Measurements from ENCODE around the gene TBL1X. TPM values are rescaled to one million over a fixed set of nuclear protein-coding genes. Genes with fewer than 3 reads are reported as not detected.
"Not testable (repeated sequence)": the region's sequence is repeated elsewhere in the genome, so short reads cannot be mapped to it uniquely, and the experiment has no call there.

Gene TBL1X
- polyA plus RNA-seq, 4 donors, result 25.1 to 28.0 (median 27.7) TPM

DNA sequence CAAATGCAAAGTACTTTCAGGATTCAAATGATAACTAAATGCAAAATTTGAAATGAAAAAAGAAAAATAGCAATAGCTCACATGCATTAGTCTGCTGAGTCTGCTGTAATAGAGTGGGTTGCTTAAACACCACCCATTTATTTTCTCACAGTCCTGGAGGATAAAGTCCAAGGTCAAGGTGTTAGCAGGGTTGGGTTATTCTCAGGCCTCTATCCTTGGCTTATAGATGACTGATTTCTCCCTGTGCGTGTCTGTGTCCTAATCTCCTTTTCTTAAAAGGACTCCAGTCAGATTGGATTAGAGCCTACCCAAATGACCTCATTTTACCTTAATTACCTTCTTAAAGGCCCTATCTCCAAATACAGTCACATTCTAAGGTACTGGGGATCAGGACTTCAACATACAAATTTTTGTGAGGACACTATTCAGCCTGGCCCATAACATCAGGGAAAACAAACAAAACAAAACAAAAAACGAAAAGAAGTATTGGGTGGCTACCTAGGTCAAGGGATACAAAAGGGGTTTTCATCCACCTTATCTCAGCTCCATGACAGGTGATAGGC lies 6.3 kb upstream of the TBL1X start:
- no peak for DNase-seq (ENCODE audit: low read depth in 4 of 4, low spot score in 2 of 4)

DNA sequence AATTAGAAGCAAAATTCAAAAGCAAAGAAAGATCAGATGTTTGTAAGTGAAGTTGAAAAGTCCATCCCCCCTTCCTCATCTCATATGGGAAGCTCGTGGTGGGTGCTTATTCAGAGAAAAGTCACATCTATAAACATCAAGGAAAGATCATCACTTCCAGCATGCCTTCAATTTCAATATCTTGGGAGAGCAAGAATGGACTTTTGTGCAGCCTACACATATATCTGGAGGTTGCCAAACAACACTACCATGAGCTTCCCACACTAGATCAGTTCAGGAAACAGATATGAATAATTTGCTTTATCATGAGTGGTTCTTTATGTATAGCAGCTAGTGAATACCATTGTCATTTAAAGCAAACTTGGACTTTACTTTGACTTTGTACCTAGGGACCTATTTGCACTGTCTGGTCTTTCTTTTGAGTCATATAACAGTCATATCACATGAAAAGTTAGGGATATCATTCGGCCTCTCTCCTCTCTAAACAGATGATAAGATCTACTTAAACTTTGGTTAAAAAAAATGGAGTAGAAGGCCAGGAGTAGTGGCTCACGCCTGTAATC lies 5.6 kb upstream of the TBL1X start:
- no peak for DNase-seq (ENCODE audit: low read depth in 4 of 4, low spot score in 2 of 4)

DNA sequence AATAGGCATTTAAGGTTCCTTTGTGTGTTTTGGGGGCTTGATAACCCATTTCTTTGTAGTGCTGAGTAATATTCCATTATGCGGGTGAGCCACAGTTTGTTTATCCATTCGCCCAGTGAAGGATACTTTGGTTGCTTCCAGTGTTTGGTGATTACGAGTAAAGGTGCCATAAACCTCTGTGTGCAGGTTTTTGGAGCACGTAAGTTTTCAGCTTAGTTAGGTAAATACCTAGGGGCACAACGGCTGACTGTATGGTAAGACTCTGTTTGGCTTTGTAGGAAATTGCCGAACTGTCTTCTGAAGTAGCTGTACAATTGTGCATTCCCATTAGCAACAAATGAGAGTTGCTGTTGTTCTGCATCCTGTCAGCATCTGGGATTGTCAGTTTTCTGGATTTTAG lies 3.8 kb upstream of the TBL1X start:
- DNase-seq (ENCODE audit: low read depth in 4 of 4, low spot score in 2 of 4), result no peak

DNA sequence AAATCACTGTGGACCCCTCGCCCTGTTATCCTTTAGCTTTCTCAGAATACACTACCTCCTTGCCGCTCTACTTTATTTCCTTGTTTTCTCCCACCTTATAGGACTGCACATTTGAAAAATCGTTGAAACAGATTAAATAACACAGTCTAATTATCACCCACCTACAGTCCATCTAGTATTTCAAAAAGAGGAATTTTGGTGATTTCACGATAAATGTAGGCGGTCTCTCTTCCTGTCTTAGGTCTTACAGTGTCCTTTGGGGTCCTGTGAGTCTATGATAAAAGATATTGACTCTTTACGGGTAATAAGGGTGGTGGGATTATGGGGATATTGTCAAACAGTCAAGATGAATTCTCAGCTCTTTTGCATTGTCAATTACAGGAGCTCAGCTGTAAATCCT lies 2.4 kb upstream of the TBL1X start:
- DNase-seq (ENCODE audit: low read depth in 4 of 4, low spot score in 2 of 4), result no peak

DNA sequence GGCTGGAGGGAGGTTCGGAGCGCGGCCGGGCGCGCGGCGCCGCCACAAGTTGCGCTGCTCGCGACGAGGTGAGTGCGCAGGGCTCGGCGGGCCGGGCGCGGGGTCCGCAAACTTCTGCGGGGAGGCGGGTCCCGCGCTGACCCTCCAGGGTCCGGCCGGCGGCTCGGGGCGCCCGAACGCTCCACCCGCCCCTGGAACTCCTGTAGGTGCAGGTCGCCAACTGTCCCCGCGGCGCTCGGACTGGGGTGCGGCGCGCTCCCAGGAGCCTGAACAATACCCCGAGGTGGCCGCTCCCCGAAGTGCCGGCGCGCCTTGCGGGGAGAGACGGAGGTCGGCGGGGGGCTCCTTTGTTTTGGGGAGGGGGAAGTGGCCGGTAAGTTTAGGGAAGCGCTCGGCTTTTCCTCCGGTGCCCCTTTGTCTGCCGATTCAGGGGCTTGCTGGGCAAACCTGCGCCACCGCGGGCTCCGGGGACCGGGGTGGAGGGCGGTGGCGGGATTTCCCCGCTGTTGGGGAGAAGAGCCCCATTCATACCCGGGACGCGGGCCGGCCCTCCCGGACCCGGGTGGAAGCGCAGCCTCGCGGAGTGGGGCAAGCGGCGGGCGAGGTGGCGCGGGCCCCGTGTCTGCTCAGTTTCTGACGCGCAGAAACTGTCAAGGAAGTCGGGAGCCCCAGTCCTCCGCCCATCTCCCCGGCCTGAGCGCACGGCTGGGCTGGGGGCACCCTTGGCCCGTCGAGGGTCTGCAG lies 694 bp downstream of the TBL1X start:
- DNase-seq (ENCODE audit: low read depth in 4 of 4, low spot score in 2 of 4), result no peak

DNA sequence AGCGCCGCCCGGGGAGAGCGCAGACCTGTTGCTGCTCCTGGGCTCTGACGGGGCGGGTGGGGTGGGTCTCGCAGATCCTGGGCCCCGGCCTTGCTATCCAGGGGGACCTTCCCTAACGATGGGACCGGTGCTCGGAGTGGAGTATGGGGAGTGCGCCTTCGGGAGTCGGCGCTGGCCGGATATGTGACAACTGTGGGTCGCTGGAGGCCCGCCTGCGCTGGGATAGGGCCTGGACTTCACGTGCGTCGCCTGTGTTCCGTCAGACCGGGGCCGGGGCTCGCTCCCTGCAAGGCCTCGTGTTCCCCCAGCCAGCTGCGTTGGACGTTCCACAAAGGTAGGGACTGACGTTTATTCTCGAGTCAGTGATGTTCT lies 1.3 kb downstream of the TBL1X start:
- no peak for DNase-seq (ENCODE audit: low read depth in 4 of 4, low spot score in 2 of 4)

DNA sequence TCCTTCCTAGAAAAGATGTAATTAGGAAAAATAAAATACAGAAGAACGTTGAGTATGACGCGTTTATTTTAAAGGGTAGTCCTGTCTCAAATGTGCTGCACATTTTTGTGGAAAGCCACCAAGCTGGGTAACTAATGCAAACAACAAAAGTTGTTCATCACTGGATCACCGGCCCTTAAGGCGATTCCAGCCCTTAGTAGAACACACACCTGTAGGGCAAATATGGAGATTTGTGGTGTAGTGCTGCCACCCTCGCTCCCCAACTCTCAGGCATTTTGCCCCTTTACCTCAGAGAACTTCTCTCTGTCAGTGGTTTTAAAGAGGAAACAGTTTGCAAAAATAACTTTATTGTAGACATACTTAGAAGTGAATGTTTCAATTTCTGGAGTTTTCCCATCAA lies 1.9 kb downstream of the TBL1X start:
- DNase-seq (ENCODE audit: low read depth in 4 of 4, low spot score in 2 of 4), result no peak

DNA sequence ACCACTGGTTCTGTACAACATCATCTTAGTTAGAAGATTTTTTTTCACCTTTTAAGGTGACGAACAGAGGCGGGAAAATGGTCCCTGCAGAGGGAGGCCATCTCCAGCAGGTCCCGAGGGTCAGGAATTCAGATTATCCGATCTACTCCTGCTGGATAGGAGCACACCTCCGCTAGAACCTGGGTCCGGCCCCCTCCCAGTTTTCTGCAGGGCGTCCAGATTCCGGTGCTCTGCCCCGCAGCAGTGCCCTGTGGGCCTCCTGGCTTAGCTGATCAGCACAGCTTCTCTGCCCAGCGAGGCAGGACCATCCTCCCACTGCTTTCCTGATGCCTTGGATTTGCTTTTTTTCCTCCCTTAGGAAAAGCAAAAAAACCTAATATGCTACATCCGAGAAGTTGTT lies 2.3 kb downstream of the TBL1X start:
- DNase-seq (ENCODE audit: low read depth in 4 of 4, low spot score in 2 of 4), result no peak

DNA sequence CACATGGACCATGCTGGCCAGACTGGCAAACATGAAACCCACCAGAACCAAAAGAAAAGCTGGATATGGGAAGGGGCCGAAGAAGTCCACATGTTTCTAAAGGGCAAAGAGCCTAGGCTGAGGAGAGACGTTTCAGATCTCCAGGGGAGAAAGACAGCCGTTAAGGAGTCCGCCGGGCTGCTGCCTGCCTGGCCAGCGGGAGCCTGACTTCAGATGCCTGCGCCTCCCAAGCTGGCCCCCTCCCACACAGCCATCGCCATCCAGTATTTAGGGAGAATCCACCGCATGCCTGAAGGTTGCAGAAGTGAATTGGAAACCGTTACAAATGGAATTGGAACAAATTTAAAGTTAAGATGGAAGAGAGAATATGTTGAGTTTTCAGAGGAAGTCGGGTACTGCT lies 2.9 kb downstream of the TBL1X start:
- no peak for DNase-seq (ENCODE audit: low read depth in 4 of 4, low spot score in 2 of 4)

DNA sequence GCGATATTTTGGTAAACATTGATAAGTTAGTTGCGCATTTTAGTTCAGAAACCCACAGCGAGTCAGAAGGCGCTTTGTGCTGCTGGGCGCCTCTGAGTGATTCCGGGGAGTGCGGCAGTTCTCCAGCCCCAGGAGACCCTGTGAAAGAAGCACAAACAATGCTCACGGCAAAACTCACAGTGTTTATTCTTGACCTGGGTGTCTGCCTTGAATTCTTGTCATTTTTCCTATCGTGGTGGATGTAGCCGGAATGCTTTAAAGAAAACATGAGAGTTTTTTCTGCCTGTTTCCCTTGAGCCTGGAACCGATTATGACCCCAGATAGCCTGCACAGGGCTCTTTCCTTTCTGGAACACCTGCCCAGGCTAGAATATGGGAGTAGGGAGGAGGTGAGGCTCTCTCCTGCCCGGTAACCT lies 6.7 kb downstream of the TBL1X start:
- no peak for DNase-seq (ENCODE audit: low read depth in 4 of 4, low spot score in 2 of 4)

DNA sequence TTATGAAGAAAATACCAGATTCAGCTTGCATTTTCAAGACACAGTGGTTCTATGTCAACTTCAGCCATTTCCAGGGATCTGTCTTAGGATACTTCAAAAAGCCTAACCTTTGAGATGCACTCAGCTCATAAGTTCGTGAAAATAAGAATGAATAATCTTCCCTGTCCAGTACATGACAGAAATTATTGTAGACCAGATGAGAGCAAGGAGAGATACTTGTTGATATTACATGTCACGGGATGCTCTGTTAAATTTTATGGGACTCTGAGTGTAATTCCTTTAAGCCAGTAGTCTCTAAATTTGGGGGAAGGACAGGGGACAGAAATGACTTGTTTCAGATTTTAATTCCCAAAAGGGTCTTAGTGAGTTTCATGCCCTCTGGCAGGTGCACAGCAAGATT lies 8.8 kb downstream of the TBL1X start:
- no peak for DNase-seq (ENCODE audit: low read depth in 4 of 4, low spot score in 2 of 4)

DNA sequence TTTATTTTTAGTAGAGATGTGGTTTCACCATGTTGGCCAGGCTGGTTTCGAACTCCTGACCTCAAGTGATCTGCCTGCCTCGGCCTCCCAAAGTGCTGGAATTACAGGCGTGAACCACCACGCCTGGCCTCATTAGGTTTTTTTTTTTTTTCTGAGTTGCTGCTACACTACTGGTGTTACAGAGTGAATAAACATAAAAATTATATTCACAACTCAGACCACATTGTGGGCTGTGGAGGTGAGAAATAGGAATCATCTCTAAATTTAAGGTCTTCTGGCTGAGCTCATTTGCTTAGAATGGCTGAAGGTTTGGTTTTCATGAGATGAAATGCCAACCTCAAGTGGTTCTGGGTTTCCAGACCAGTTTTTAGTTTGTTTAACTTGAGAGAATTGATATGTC lies 10.6 kb downstream of the TBL1X start:
- not testable (repeated sequence) for DNase-seq (ENCODE audit: low read depth in 4 of 4, low spot score in 2 of 4)

DNA sequence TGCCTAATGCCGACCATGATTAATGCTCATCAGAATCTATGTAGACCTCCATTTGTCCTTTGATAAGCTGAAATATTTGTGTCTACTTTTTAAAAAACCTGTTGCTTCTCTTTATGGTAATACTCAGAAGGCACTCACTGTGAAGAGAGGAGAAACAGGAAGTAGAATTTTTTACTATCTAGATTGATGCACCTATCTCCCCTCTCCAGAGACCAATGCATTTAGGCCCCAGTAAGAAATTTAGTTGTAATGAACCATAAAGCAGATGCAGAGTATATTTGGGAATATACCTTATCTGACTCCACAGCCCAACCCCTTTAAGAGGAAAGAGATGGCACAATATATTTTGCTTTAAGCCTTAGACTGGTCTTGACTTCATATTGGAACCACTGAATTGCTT lies 11.1 kb downstream of the TBL1X start:
- no peak for DNase-seq (ENCODE audit: low read depth in 4 of 4, low spot score in 2 of 4)

DNA sequence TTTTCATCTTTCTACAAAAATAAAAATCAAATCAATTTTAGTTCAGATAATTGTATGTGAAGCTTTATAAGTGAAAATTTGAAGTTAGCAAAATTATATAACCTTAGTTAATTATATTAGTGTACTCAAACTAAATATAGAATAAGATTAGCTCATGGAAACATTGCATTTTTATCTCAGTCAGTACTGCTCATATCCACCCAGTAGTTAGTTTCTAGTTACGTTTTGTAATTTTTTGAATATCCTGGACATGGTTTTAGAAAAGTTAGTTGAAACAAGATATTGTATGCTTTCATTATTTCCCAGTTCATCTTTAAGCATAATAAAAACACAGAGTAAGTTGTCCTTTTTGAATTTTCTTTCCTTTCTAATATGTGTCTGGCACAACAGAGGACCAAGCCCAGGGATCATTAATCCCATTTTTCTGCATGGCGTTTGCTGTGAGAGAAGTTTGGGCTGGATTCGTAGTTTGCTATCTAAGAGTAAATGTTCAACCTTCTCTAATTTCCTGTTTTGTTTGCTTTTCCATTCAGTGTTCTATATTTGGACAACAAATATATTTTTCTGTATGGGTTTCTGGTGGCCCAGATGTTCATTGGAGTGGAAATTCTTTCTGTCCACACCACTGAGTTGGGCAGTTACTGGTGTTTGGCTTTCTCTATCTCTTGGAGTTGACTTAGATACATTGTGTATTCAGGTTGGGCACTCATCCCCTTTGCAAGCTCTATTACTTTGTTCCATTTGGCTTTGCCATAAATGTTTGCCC lies 12.1 kb downstream of the TBL1X start:
- no peak for DNase-seq (ENCODE audit: low read depth in 4 of 4, low spot score in 2 of 4)

DNA sequence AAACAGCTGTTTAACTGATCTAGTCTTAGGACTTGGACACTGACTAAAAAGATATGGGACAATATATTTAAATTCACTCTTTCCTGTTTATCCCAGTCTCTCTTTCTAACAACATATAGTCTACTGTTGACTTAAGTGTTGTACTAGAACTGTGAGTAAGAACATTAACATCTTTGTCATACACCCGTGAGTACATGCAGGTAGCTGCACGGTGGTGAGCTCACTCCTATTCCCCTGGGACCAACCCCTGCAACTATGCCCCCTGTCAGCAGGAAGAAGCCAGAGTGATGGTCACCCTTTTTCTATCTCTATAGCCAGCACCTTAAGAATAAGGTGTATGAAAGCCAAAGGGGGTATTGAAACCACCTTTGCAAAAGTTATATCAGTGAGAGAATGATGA lies 17.6 kb downstream of the TBL1X start:
- no peak for DNase-seq (ENCODE audit: low read depth in 4 of 4, low spot score in 2 of 4)

DNA sequence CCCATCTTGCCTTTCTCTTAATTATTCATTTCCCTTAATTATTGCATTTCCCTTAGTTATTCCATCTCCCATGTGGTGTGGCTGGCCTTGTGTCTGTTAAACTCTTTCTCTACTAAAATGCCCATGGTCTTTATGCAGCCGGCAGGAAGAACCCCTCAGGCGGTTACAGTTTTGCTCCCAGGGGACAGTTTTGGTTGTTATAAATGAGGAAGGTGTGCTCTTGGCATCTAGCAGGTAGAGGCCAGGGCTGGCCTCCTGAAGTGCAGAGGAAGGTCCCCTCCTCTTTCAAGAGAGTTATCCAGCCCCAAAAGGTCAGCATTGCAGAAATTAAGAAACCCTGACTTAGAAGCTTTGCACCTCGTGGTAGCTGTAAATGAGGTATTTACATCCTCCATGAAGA lies 18.0 kb downstream of the TBL1X start:
- no peak for DNase-seq (ENCODE audit: low read depth in 4 of 4, low spot score in 2 of 4)

DNA sequence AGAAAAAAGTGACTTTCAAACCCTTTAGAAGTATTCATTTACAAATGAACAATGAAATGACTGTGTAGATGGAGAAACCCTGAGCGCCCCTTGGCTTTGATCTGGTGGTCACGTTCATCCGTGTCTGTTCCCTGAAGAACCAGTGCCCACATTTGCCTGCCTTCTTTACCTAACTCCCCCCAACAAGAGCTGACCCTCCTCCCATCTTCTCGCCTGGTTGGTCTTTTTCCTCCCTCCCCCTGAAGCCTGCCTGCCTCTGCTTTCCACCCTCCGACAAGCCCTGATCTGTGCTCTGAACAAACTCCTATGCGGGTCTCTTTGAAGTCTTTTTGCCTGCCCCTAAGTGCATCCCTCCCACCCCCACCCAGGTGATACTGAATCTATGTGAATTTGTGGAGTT lies 18.5 kb downstream of the TBL1X start:
- no peak for DNase-seq (ENCODE audit: low read depth in 4 of 4, low spot score in 2 of 4)

DNA sequence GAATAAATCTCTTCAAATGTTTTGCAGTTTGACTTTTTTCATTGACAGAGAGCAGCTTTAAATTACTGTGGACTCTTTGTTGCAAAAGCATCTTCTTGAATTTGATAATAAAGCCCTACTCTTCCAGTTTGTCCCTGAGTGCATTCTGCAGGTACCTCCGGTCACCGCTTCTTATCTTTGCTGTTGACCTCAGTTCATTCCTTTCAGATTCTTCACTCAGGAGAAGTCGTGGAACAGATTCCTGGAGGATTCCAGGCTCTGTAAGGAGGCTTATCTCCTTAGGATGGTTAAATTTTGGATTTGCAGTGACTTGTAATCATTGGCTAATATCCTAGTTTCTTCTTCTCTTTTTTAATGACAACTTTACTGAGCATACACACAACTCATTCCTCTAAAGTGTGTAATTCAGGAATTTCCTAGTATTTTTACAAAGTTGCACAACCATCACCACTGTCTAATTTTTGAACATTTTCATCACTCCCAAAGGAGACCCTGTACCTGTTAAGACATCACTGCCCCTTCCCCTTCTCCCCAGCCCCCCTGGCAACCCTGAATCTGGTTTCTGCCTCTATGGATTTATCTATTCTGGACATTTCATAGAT lies 22.0 kb downstream of the TBL1X start:
- no peak for DNase-seq (ENCODE audit: low read depth in 4 of 4, low spot score in 2 of 4)

DNA sequence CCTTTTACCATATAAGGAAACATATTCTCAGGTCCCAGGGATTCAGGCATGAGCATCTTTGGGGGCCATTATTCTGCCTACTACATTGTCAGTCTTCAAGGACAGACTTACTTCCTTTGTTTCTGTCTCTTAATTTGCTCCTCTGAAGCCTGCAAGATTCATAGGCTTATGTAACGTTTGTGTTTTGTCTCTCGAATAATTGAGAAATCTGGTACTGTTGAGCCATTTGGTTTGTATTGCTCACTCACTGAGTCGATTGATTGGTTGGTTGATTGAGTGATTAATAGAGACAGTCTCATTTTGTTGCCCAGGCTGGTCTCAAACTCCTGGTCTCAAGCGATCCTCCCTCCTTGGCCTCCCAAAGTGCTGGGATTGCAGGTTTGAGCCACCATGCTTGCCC lies 23.7 kb downstream of the TBL1X start:
- DNase-seq (ENCODE audit: low read depth in 4 of 4, low spot score in 2 of 4), result no peak

DNA sequence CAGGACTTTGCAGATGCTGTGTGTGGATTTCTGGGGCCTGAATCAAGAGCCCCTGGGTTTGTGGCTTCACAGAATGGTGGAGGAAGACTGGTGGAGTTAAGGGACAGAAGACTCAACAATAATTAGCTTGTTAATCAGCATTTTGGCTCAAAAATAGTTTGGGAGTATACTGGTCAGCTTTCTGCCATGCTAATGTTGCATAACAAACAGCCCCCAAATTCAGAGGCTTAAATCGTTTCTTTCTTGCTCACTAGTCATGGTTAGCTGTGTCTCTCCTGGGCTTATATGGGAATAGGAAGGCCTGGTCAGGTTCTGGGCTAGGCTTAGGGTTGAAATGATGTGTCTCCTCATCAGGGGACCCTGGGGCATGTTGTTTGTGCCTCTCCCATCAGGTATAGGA lies 24.4 kb downstream of the TBL1X start:
- DNase-seq (ENCODE audit: low read depth in 4 of 4, low spot score in 2 of 4), result no peak

DNA sequence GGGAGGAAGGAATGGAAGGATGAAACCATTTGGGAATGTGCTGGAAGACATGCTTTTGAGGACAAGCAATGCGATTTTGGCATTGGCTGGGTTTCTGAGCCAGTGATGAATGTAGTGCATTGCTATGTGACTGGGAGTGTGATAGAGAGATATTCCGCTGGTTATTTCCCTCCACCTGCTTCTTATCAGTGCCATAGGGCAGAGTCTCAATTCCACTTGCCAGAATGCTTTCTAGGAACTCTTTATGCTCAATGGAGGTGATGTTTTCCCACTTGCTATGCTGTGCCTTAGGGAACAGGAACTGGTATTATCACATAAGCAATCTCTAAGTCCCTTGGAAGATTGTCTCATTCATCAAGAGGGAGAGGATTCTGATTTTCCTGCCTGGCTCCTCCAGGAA lies 28.0 kb downstream of the TBL1X start:
- no peak for DNase-seq (ENCODE audit: low read depth in 4 of 4, low spot score in 2 of 4)

Measured in left renal cortex interstitium (tissue), 4 donors.